Immature natural killer cell (primary cell): Measurements from ENCODE around the gene PTPA. TPM values are rescaled to one million over a fixed set of nuclear protein-coding genes. Genes with fewer than 3 reads are reported as not detected.
"Not testable (repeated sequence)": the region's sequence is repeated elsewhere in the genome, so short reads cannot be mapped to it uniquely, and the experiment has no call there.

Source experiments
- DNase-seq, 3 donors: peaks; one replicate each; pipeline ENCODE4 v3.0.0; 2022; ENCODE audit warnings: mixed read lengths in 1 of 3
- H3K27ac Mint-ChIP-seq, 6 donors: one replicate each; pipeline ENCODE4 v1.8.0; 2020; ENCODE audit warnings: mixed read lengths in 6 of 6, mild to moderate bottlenecking in 5 of 6, inconsistent platforms in 4 of 6, moderate library complexity in 3 of 6
- H3K27me3 Mint-ChIP-seq, 3 donors: one replicate each; pipeline ENCODE4 v1.8.0; 2020 to 2021; ENCODE audit warnings: low read depth in 3 of 3, mild to moderate bottlenecking in 3 of 3, mixed read lengths in 3 of 3, moderate library complexity in 3 of 3, inconsistent platforms in 1 of 3
- H3K36me3 Mint-ChIP-seq, 3 donors: one replicate each; pipeline ENCODE4 v1.8.0; 2020; ENCODE audit warnings: mixed read lengths in 3 of 3, inconsistent platforms in 2 of 3, mild to moderate bottlenecking in 2 of 3
- H3K4me1 Mint-ChIP-seq, 2 donors: one replicate each; pipeline ENCODE4 v1.8.0; 2020; ENCODE audit warnings: inconsistent platforms in 2 of 2, mild to moderate bottlenecking in 2 of 2, mixed read lengths in 2 of 2, moderate library complexity in 1 of 2
- H3K4me3 Mint-ChIP-seq, 5 donors: one replicate each; pipeline ENCODE4 v1.8.0; 2020; ENCODE audit warnings: mild to moderate bottlenecking in 5 of 5, mixed read lengths in 5 of 5, inconsistent platforms in 3 of 5, moderate library complexity in 3 of 5
- H3K9me3 Mint-ChIP-seq, 6 donors: one replicate each; pipeline ENCODE4 v1.8.0; 2020; ENCODE audit warnings: mild to moderate bottlenecking in 6 of 6, mixed read lengths in 6 of 6, inconsistent platforms in 4 of 6, moderate library complexity in 3 of 6
- polyA plus RNA-seq, 3 donors: library from polyadenylated mRNA; unstranded; fragments of 300-500 nt; fragmentation: Illumina TruSeq; gene quantifications; one replicate each; pipeline ENCODE4 v1.2.3, GENCODE V29; 2021

The PTPA gene
- polyA plus RNA-seq, 3 donors from 2014 or later = 16.8 to 19.1 (median 19.0) TPM

GRCh38 chr9:129177791-129178567 is 66.8 kb downstream of the PTPA start, which contains the start of gene IER5L:
IER5L (minus strand) TSS chr9:129178261; CDS start chr9:129178052, 209 bp downstream.
- peaks cover 4 to 10% (median 5%) of the 10 kb centered on the region in 3 donors for H3K27me3 Mint-ChIP-seq
- peak; percentile 91 to 94 (median 93) for DNase-seq
- peak within 1 kb of the TSS; percentile 87 to 93 (median 89) for H3K4me3 Mint-ChIP-seq
- peaks cover 14 to 17% of the 10 kb centered on the region in 2 donors for H3K4me1 Mint-ChIP-seq
- no peaks in the 10 kb centered on the region for H3K9me3 Mint-ChIP-seq
- H3K27ac Mint-ChIP-seq = peak within 1 kb of the TSS in 1 of 6 donors; percentile 22
- no peaks in the 10 kb centered on the region for H3K36me3 Mint-ChIP-seq

- peaks cover 4 to 8% (median 5%) of the 10 kb centered on the region in 3 donors for H3K27me3 Mint-ChIP-seq
- H3K4me1 Mint-ChIP-seq = peaks cover 14 to 17% of the 10 kb centered on the region in 2 donors
- H3K9me3 Mint-ChIP-seq = no peaks in the 10 kb centered on the region
- no peaks in the 10 kb centered on the region for H3K36me3 Mint-ChIP-seq
- peak overlapping the region in 3 of 5 donors; percentile 13 to 25 (median 17) for H3K4me3 Mint-ChIP-seq
- DNase-seq = no peak
- no peak overlapping the region for H3K27ac Mint-ChIP-seq
Observed at GRCh38 chr9:129178568-129179382, 67.6 kb downstream of the PTPA start.

GRCh38 chr9:129181246-129181645 is 70.0 kb downstream of the PTPA start:
- H3K27ac Mint-ChIP-seq = no peak overlapping the region
- H3K27me3 Mint-ChIP-seq = peaks cover 2 to 7% (median 3%) of the 10 kb centered on the region in 3 donors
- peaks cover 1 to 3% of the 10 kb centered on the region in 2 donors for H3K4me1 Mint-ChIP-seq
- H3K4me3 Mint-ChIP-seq = no peak overlapping the region
- H3K36me3 Mint-ChIP-seq = no peaks in the 10 kb centered on the region
- H3K9me3 Mint-ChIP-seq = no peaks in the 10 kb centered on the region
- DNase-seq = no peak

- Mint-ChIP-seq H3K27me3 (peaks cover 2 to 7% (median 3%) of the 10 kb centered on the region in 3 donors), H3K36me3 (no peaks in the 10 kb centered on the region), H3K4me1 (peaks cover 0 to 3% of the 10 kb centered on the region in 2 donors), H3K4me3 (no peak overlapping the region), H3K9me3 (no peaks in the 10 kb centered on the region), H3K27ac (no peak overlapping the region)
- DNase-seq = no peak
Observed at GRCh38 chr9:129182122-129182521, 70.9 kb downstream of the PTPA start.

GRCh38 chr9:129182625-129183494 is 71.6 kb downstream of the PTPA start:
- H3K27me3 Mint-ChIP-seq = peaks cover 0 to 5% (median 3%) of the 10 kb centered on the region in 3 donors
- H3K27ac Mint-ChIP-seq = no peak overlapping the region
- no peaks in the 10 kb centered on the region for H3K36me3 Mint-ChIP-seq
- no peak overlapping the region for H3K4me3 Mint-ChIP-seq
- H3K4me1 Mint-ChIP-seq = peaks cover 0 to 1% of the 10 kb centered on the region in 2 donors
- no peak for DNase-seq
- no peaks in the 10 kb centered on the region for H3K9me3 Mint-ChIP-seq

GRCh38 chr9:129183495-129184218 is 72.4 kb downstream of the PTPA start:
- Mint-ChIP-seq H3K9me3 (no peaks in the 10 kb centered on the region), H3K27me3 (peaks cover 0 to 3% (median 2%) of the 10 kb centered on the region in 3 donors), H3K4me3 (no peak overlapping the region), H3K4me1 (no peaks in the 10 kb centered on the region), H3K36me3 (no peaks in the 10 kb centered on the region), H3K27ac (no peak overlapping the region)
- DNase-seq = no peak

GRCh38 chr9:129184219-129184524 is 73.0 kb downstream of the PTPA start:
- no peak for DNase-seq
- Mint-ChIP-seq H3K4me1 (no peaks in the 10 kb centered on the region), H3K4me3 (no peak overlapping the region), H3K27me3 (peaks cover 0 to 3% (median 2%) of the 10 kb centered on the region in 3 donors), H3K36me3 (no peaks in the 10 kb centered on the region), H3K27ac (no peak overlapping the region), H3K9me3 (no peaks in the 10 kb centered on the region)

GRCh38 chr9:129184596-129185122 is 73.4 kb downstream of the PTPA start:
- H3K36me3 Mint-ChIP-seq = no peaks in the 10 kb centered on the region
- H3K27ac Mint-ChIP-seq = no peak overlapping the region
- H3K27me3 Mint-ChIP-seq = peaks cover 0 to 3% (median 2%) of the 10 kb centered on the region in 3 donors
- no peak for DNase-seq
- no peaks in the 10 kb centered on the region for H3K4me1 Mint-ChIP-seq
- no peak overlapping the region for H3K4me3 Mint-ChIP-seq
- H3K9me3 Mint-ChIP-seq = no peaks in the 10 kb centered on the region

- DNase-seq = no peak
- Mint-ChIP-seq H3K27ac (peak overlapping the region in 2 of 6 donors; percentile 28 to 31), H3K36me3 (no peaks in the 10 kb centered on the region), H3K4me3 (no peak overlapping the region), H3K9me3 (no peaks in the 10 kb centered on the region), H3K4me1 (no peaks in the 10 kb centered on the region), H3K27me3 (peaks cover 0 to 3% (median 2%) of the 10 kb centered on the region in 3 donors)
Observed at GRCh38 chr9:129185402-129185801, 74.2 kb downstream of the PTPA start.

GRCh38 chr9:129185991-129186390 is 74.8 kb downstream of the PTPA start:
- H3K4me3 Mint-ChIP-seq = no peak overlapping the region

GRCh38 chr9:129187042-129187441 is 75.8 kb downstream of the PTPA start:
- Mint-ChIP-seq H3K9me3 (no peaks in the 10 kb centered on the region), H3K36me3 (no peaks in the 10 kb centered on the region), H3K27ac (no peak overlapping the region), H3K4me1 (no peaks in the 10 kb centered on the region), H3K27me3 (no peaks in the 10 kb centered on the region), H3K4me3 (no peak overlapping the region)
- no peak for DNase-seq

More at GRCh38 chr9:129185991-129186390, 74.8 kb downstream of the PTPA start:
- Mint-ChIP-seq H3K4me1 (no peaks in the 10 kb centered on the region), H3K27ac (no peak overlapping the region), H3K27me3 (peaks cover 0 to 3% (median 2%) of the 10 kb centered on the region in 3 donors), H3K9me3 (no peaks in the 10 kb centered on the region), H3K36me3 (no peaks in the 10 kb centered on the region)
- DNase-seq = no peak

GRCh38 chr9:129189971-129190370 is 78.8 kb downstream of the PTPA start:
- DNase-seq, H3K4me3 Mint-ChIP-seq, H3K27ac Mint-ChIP-seq, H3K9me3 Mint-ChIP-seq, H3K4me1 Mint-ChIP-seq, H3K27me3 Mint-ChIP-seq, H3K36me3 Mint-ChIP-seq: not testable (repeated sequence)

GRCh38 chr9:129191234-129191633 is 80.0 kb downstream of the PTPA start:
- peaks cover 0 to 4% (median 2%) of the 10 kb centered on the region in 6 donors for H3K9me3 Mint-ChIP-seq
- H3K4me3 Mint-ChIP-seq = no peak overlapping the region
- H3K4me1 Mint-ChIP-seq = no peaks in the 10 kb centered on the region
- DNase-seq = no peak
- peaks cover 2 to 10% (median 7%) of the 10 kb centered on the region in 3 donors for H3K27me3 Mint-ChIP-seq
- no peaks in the 10 kb centered on the region for H3K36me3 Mint-ChIP-seq
- no peak overlapping the region for H3K27ac Mint-ChIP-seq
